UCSD-AML1 (cell line): ENCODE data around the gene COX4I1.

ENCODE experiments used
- DNase-seq: peaks from one replicate; lab custom pipeline; 2025; ENCODE audit not compliant: unreplicated experiment; lab: John Stamatoyannopoulos, UW

Gene COX4I1

DNA sequence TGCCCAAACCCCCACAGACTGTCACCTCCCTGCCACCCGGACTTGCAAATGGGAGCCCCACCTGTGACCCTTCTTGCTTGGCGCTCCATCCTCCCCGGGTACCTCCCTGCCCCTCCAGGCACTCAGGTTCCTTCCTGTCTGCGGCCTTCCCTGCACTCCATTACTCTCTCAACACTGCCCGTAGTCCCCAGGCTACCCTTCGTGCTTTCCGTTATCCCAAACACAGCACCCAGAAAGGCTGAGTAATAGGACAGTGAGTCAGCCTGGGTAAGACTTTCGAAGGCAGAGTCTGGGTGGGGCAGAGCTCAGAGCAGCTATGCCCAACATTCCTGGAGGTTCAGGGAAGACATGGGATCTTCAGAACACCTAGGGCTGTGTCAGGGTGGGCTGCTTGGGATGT, 32.0 kb upstream of the COX4I1 start:
- no peak for DNase-seq

- DNase-seq: no peak
Observed at GRCh38 chr16:85768199-85768598, 31.3 kb upstream of the COX4I1 start.

DNA sequence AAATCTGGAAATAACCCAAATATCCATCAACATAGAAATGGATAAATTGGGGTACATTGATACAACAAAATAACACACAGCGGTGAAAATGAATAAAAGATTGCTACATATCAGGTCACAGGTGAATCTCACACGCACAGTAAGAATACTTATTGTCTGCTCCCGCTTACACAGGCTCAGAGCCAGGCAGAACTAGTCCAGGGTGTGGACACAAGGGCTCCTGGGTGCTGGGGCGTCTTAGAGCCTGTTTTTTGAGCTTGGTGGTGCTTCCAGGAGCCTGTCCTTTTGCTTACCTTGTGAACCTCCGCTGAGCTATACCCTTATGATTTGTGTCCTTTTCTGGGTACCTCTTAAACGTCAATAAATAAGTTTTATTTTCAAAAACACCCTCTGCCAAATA, 28.8 kb upstream of the COX4I1 start:
- DNase-seq: no peak

DNA sequence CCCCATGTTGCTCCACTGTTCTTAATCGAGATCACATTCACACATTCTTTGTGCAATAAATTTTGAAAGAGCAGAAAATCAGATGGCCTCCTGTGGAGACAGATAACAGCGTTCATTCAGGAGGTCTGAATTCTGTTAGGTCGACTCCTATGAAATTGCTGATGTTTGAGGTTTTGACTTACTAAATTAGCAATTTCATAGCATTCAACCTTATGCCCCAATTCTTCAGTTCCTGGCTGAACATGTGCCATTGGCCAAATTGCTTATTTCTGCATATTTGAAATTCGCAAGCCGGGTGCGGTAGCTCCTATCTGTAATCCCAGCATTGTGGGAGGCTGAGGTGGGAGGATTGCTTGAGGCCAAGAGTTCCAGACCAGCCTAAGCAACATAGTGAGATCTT, 26.5 kb upstream of the COX4I1 start:
- DNase-seq: no peak

DNA sequence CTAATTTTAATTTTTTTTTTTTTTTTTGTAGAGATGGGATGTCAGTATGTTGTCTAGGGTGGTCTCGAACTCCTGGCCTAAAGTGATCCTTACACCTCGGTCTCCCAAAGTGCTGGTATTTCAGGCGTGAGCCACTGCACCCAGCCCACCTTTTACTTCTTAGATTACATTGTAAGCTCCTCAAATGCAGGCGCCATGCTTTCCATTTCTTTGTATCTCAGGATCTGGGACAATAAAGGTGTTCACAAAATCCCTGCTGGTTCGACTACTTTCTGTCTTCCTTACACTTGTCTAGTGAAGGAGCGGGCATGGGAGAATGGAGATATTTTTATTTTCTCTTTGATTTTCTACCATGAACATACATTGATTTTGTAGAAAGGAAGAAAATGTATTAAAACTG, 25.4 kb upstream of the COX4I1 start:
- no peak for DNase-seq

DNA sequence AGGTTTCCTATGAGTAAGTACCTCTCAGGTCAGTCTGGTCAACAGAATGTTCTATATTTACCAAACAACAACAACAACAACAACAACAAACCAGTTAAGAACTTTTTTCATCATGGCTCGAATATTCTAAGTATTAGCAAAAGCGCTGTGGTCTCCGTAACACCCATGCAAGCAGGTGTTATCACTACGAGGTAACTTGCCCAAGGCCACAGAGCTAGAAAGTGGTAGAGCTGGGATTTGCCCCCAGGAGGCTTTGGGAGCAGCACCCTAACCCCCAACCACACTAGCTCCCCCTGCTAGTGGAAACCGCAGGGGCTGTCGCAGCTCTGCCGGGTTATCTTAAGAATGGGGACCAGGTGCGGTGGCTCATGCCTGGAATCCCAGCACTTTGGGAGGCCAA, 24.7 kb upstream of the COX4I1 start:
- DNase-seq: no peak

GRCh38 chr16:85777583-85778310, 21.7 kb upstream of the COX4I1 start:
- DNase-seq: no peak

- no peak for DNase-seq
Observed at GRCh38 chr16:85778873-85779272, 20.6 kb upstream of the COX4I1 start.

DNA sequence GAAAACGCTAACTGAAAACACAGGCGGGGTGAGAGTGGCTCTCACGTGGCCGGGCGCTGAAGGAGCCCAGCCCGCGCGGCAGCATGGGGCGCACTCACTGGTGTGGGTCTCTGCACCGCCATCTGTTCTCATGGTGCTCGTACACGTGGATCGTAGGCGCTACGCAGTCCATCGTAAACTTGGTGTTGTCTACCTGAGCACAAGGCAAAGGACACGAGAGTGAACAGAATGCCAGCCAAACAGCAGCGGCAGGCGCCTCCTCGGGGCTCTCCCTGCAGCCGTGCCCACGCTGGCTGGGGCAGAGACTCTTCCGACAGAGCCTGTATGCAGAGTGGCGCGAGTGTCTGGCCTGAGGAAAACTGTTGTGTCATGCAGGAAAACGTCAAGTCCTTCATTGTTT, 19.2 kb upstream of the COX4I1 start:
- no peak for DNase-seq

- DNase-seq: no peak
Observed at GRCh38 chr16:85781156-85781555, 18.3 kb upstream of the COX4I1 start.

- DNase-seq: no peak
Observed at GRCh38 chr16:85781695-85782370, 17.7 kb upstream of the COX4I1 start.

GRCh38 chr16:85782451-85782850, 17.0 kb upstream of the COX4I1 start:
- no peak for DNase-seq

GRCh38 chr16:85783441-85783840, 16.1 kb upstream of the COX4I1 start:
- DNase-seq: no peak

DNA sequence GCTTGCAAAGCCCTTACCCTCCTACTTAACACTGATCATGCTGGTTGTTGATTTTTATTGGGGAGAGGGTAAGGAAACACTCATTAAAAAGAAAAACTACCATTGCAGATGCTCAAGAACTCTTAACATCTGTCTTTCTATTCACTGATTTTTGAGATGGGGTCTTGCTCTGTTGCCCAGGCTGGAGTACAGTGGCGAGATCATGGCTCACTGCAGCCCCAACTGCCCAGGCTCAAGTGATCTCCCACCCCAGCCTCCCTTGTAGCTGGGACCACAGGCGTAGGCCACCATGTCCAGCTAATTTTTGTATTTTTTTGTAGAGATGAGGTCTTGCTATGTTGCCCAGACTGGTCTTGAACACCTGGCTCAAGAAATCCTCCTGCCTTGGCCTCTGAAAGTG, 14.7 kb upstream of the COX4I1 start:
- no peak for DNase-seq

- DNase-seq: no peak
Observed at GRCh38 chr16:85785927-85786326, 13.6 kb upstream of the COX4I1 start.

- no peak for DNase-seq
Observed at GRCh38 chr16:85788819-85789218, 10.7 kb upstream of the COX4I1 start.

DNA sequence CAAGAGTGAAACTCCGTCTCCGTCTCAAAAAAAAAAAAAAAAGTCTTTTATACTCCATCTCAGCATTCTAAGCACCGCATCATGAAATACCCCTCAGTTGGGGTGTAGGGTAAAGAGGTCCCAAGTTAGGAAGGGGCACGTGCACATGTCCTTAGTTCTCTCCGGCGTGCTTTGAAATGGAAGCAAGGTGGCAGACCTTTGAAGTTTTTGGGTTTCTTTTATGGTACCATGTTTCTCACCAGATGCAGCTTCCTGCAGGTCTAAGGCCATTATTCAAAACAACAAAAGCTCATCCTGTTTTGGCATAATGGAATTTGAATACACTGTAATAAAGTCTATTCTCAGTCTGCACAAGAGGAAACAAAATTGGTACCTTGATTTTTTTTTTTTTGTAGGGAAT, 9.7 kb upstream of the COX4I1 start:
- DNase-seq: no peak

GRCh38 chr16:85793662-85794298, 5.7 kb upstream of the COX4I1 start:
- no peak for DNase-seq

- DNase-seq: no peak
Observed at GRCh38 chr16:85794696-85795095, 4.8 kb upstream of the COX4I1 start.

DNA sequence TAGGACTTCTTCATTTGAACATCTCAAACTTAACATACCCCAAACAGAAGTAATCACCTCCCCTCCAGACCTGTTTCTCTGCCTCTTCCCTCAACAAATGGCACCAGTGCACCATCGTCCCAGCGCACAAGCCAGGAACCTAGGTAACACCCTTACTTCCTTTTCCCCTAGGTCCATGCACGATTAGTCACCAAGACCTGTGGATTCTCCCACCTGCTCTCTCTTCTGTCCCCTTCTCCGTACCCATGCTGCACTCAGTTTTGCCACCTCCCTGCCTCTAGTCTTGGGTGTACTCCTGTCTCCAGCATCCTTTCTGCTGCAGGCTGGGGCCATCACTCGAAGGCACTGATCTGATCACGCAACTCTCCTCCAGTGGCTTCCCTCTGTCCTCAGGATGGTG, 3.3 kb upstream of the COX4I1 start:
- no peak for DNase-seq

GRCh38 chr16:85796599-85796998, 2.9 kb upstream of the COX4I1 start:
- DNase-seq: no peak

- DNase-seq: no peak
Observed at GRCh38 chr16:85798283-85798776, 1.2 kb upstream of the COX4I1 start.
